Measurements from ENCODE around the gene NCOA4.
"Not testable (repeated sequence)": the region's sequence is repeated elsewhere in the genome, so short reads cannot be mapped to it uniquely, and the experiment has no call there.

The NCOA4 gene

GRCh38 chr10:45997994-45998763 is 32.2 kb downstream of the NCOA4 start:
- Mint-ChIP-seq H3K9me3 (peaks cover 6% of the 10 kb centered on the region), H3K27ac (no peak overlapping the region), H3K4me3 (no peak overlapping the region), H3K27me3 (no peaks in the 10 kb centered on the region), H3K36me3 (ENCODE audit: low read depth) (peaks cover 60% of the 10 kb centered on the region), H3K4me1 (ENCODE audit: low read depth) (no peaks in the 10 kb centered on the region)

GRCh38 chr10:45997557-45997956 is 32.9 kb downstream of the NCOA4 start:
- H3K36me3 Mint-ChIP-seq (ENCODE audit: low read depth): peaks cover 62% of the 10 kb centered on the region
- H3K4me3 Mint-ChIP-seq: no peak overlapping the region
- H3K27ac Mint-ChIP-seq: no peak overlapping the region
- H3K4me1 Mint-ChIP-seq (ENCODE audit: low read depth): no peaks in the 10 kb centered on the region
- peaks cover 6% of the 10 kb centered on the region for H3K9me3 Mint-ChIP-seq
- H3K27me3 Mint-ChIP-seq: no peaks in the 10 kb centered on the region

GRCh38 chr10:45985590-45985989 is 44.8 kb downstream of the NCOA4 start:
- H3K9me3 Mint-ChIP-seq; H3K27me3 Mint-ChIP-seq; H3K27ac Mint-ChIP-seq; H3K4me3 Mint-ChIP-seq; H3K4me1 Mint-ChIP-seq (ENCODE audit: low read depth): not testable (repeated sequence)
- H3K36me3 Mint-ChIP-seq (ENCODE audit: low read depth): peaks cover 38% of the 10 kb centered on the region

- H3K27me3 Mint-ChIP-seq; H3K27ac Mint-ChIP-seq; H3K4me3 Mint-ChIP-seq; H3K9me3 Mint-ChIP-seq; H3K4me1 Mint-ChIP-seq (ENCODE audit: low read depth): not testable (repeated sequence)
- peaks cover 34% of the 10 kb centered on the region for H3K36me3 Mint-ChIP-seq (ENCODE audit: low read depth)
Observed at GRCh38 chr10:45984473-45984872, 46.0 kb downstream of the NCOA4 start.

- not testable (repeated sequence) for H3K4me3 Mint-ChIP-seq, H3K27ac Mint-ChIP-seq
- peaks cover 33% of the 10 kb centered on the region for H3K36me3 Mint-ChIP-seq (ENCODE audit: low read depth)
Observed at GRCh38 chr10:45983538-45984186, 46.8 kb downstream of the NCOA4 start.

GRCh38 chr10:45981367-45981766 is 49.1 kb downstream of the NCOA4 start:
- H3K4me3 Mint-ChIP-seq; H3K4me1 Mint-ChIP-seq (ENCODE audit: low read depth); H3K9me3 Mint-ChIP-seq; H3K27me3 Mint-ChIP-seq; H3K27ac Mint-ChIP-seq: not testable (repeated sequence)
- peaks cover 28% of the 10 kb centered on the region for H3K36me3 Mint-ChIP-seq (ENCODE audit: low read depth)

More at GRCh38 chr10:45983538-45984186, 46.8 kb downstream of the NCOA4 start:
- not testable (repeated sequence) for H3K4me1 Mint-ChIP-seq (ENCODE audit: low read depth); H3K9me3 Mint-ChIP-seq; H3K27me3 Mint-ChIP-seq

GRCh38 chr10:45978554-45978953 is 51.9 kb downstream of the NCOA4 start:
- not testable (repeated sequence) for H3K9me3 Mint-ChIP-seq, H3K27ac Mint-ChIP-seq, H3K27me3 Mint-ChIP-seq, H3K4me3 Mint-ChIP-seq
- peaks cover 13% of the 10 kb centered on the region for H3K4me1 Mint-ChIP-seq (ENCODE audit: low read depth)
- H3K36me3 Mint-ChIP-seq (ENCODE audit: low read depth): peaks cover 27% of the 10 kb centered on the region

- Mint-ChIP-seq H3K36me3 (ENCODE audit: low read depth) (peaks cover 43% of the 10 kb centered on the region), H3K4me1 (ENCODE audit: low read depth) (peaks cover 30% of the 10 kb centered on the region), H3K4me3 (peak overlapping the region; percentile 99), H3K27ac (peak overlapping the region; percentile 36)
- H3K9me3 Mint-ChIP-seq, H3K27me3 Mint-ChIP-seq: not testable (repeated sequence)
Observed at GRCh38 chr10:45974041-45974440, 56.4 kb downstream of the NCOA4 start.

- H3K27me3 Mint-ChIP-seq, H3K9me3 Mint-ChIP-seq: not testable (repeated sequence)
- Mint-ChIP-seq H3K4me1 (ENCODE audit: low read depth) (peaks cover 30% of the 10 kb centered on the region), H3K4me3 (peak overlapping the region; percentile 99), H3K27ac (peak overlapping the region; percentile 97), H3K36me3 (ENCODE audit: low read depth) (peaks cover 43% of the 10 kb centered on the region)
Observed at GRCh38 chr10:45972813-45973169, 57.6 kb downstream of the NCOA4 start.

- not testable (repeated sequence) for H3K9me3 Mint-ChIP-seq, H3K27me3 Mint-ChIP-seq
- peak within 1 kb of the TSS; percentile 99 for H3K4me3 Mint-ChIP-seq
- peak within 1 kb of the TSS; percentile 97 for H3K27ac Mint-ChIP-seq
- H3K4me1 Mint-ChIP-seq (ENCODE audit: low read depth): peaks cover 30% of the 10 kb centered on the region
- peaks cover 41% of the 10 kb centered on the region for H3K36me3 Mint-ChIP-seq (ENCODE audit: low read depth)
Observed at GRCh38 chr10:45972106-45972812, 58.2 kb downstream of the NCOA4 start, which contains the start of gene TIMM23. TIMM23 (plus strand) TSS chr10:45972489; CDS start chr10:45972625, 136 bp downstream.

GRCh38 chr10:45971742-45972105 is 58.7 kb downstream of the NCOA4 start:
- Mint-ChIP-seq H3K4me1 (ENCODE audit: low read depth) (peaks cover 30% of the 10 kb centered on the region), H3K27ac (peak overlapping the region; percentile 87)
- not testable (repeated sequence) for H3K9me3 Mint-ChIP-seq

GRCh38 chr10:45971019-45971418 is 59.4 kb downstream of the NCOA4 start:
- Mint-ChIP-seq H3K36me3 (ENCODE audit: low read depth) (peaks cover 36% of the 10 kb centered on the region), H3K4me1 (ENCODE audit: low read depth) (peaks cover 30% of the 10 kb centered on the region), H3K27ac (peak overlapping the region; percentile 87), H3K4me3 (peak overlapping the region; percentile 99)
- not testable (repeated sequence) for H3K9me3 Mint-ChIP-seq, H3K27me3 Mint-ChIP-seq

More at GRCh38 chr10:45971742-45972105, 58.7 kb downstream of the NCOA4 start:
- Mint-ChIP-seq H3K4me3 (peak overlapping the region; percentile 99), H3K36me3 (ENCODE audit: low read depth) (peaks cover 39% of the 10 kb centered on the region)
- not testable (repeated sequence) for H3K27me3 Mint-ChIP-seq

- H3K4me1 Mint-ChIP-seq (ENCODE audit: low read depth); H3K36me3 Mint-ChIP-seq (ENCODE audit: low read depth); H3K9me3 Mint-ChIP-seq; H3K27ac Mint-ChIP-seq; H3K27me3 Mint-ChIP-seq; H3K4me3 Mint-ChIP-seq: not testable (repeated sequence)
Observed at GRCh38 chr10:45962686-45963452, 67.6 kb downstream of the NCOA4 start.

- H3K9me3 Mint-ChIP-seq; H3K27ac Mint-ChIP-seq; H3K36me3 Mint-ChIP-seq (ENCODE audit: low read depth); H3K4me1 Mint-ChIP-seq (ENCODE audit: low read depth); H3K4me3 Mint-ChIP-seq; H3K27me3 Mint-ChIP-seq: not testable (repeated sequence)
Observed at GRCh38 chr10:45957928-45958327, 72.5 kb downstream of the NCOA4 start.

- not testable (repeated sequence) for H3K4me3 Mint-ChIP-seq; H3K9me3 Mint-ChIP-seq; H3K4me1 Mint-ChIP-seq (ENCODE audit: low read depth); H3K27me3 Mint-ChIP-seq; H3K27ac Mint-ChIP-seq; H3K36me3 Mint-ChIP-seq (ENCODE audit: low read depth)
Observed at GRCh38 chr10:45956634-45957033, 73.8 kb downstream of the NCOA4 start.
